Gastrocnemius medialis (tissue), 4 donors: ENCODE results near the gene NDC1. TPM values are rescaled to one million over a fixed set of nuclear protein-coding genes. Genes with fewer than 3 reads are reported as not detected.

Source experiments
- ATAC-seq, 2 donors: fragments of 150-250 bp; one replicate each; pipeline ENCODE4 v1.9.1; 2016
- DNase-seq, 2 donors: peaks; one replicate each; pipeline ENCODE4 v3.0.0-alpha.2; 2019
- H3K27ac ChIP-seq, 4 donors: fragments of 200-600 bp; sonication (generic); 1 replicate in 1 of 4; 2 replicates in 3 of 4; pipeline ENCODE4 v1.5.1; 2016 to 2018; ENCODE audit warnings: mild to moderate bottlenecking in 2 of 4, moderate library complexity in 1 of 4
- H3K27me3 ChIP-seq, 3 donors: fragments of 200-600 bp; sonication (generic) in 2 of 3; 1 replicate in 1 of 3; 2 replicates in 2 of 3; pipeline versions ENCODE4 v1.5.1 to v1.6.0; 2016 to 2019; ENCODE audit warnings: mild to moderate bottlenecking in 1 of 3, moderate library complexity in 1 of 3
- H3K36me3 ChIP-seq, 2 donors: fragments of 200-600 bp; sonication (generic) in 1 of 2; one replicate each; pipeline ENCODE4 v1.5.1; 2017 to 2018
- H3K4me1 ChIP-seq, 2 donors: fragments of 200-600 bp; sonication (generic) in 1 of 2; one replicate each; pipeline ENCODE4 v1.5.1; 2016 to 2017; ENCODE audit warnings: mild to moderate bottlenecking in 2 of 2
- H3K4me3 ChIP-seq, 4 donors: fragments of 200-600 bp; sonication (generic) in 3 of 4; 1 replicate in 1 of 4; 2 replicates in 3 of 4; pipeline ENCODE4 v1.5.1; 2016 to 2019; ENCODE audit warnings: mild to moderate bottlenecking in 2 of 4
- H3K9me3 ChIP-seq, 3 donors: fragments of 200-600 bp; sonication (generic) in 2 of 3; 1 replicate in 1 of 3; 2 replicates in 2 of 3; pipeline ENCODE4 v1.5.1; 2016 to 2019
- POLR2A ChIP-seq, 2 donors: fragments of 450-650 bp; IDR thresholded peaks; one replicate each; pipeline ENCODE4 v1.6.1; 2017; ENCODE audit warnings: antibody characterized with exemption in 2 of 2, mild to moderate bottlenecking in 2 of 2, moderate library complexity in 2 of 2
- in situ Hi-C, 4 donors: fragments of 200-750 bp; cut with MboI; loops; one replicate each; pipeline versions ENCODE4 v1.15.0 to v1.8.0; 2017; ENCODE audit warnings: low sequenced_read_pairs in 4 of 4
- intact Hi-C: fragments of 100-400 bp; cut with DNase I; formaldehyde crosslinking; loops from one replicate; pipeline ENCODE4 v1.15.1; 2023; ENCODE audit warnings: low total_unique reads
- total RNA-seq, 4 donors: library from RNA; depleted of rRNA; stranded (reverse); fragments of >200 nt; gene quantifications; one replicate each; pipeline versions ENCODE4 v1.1.0 to v1.2.3, GENCODE V29; 2016
- TF ChIP-seq, protein P1 (sequence below), 5 experiments: fragments of 450-650 bp in 3 of 5; fragments of 200-600 bp in 2 of 5; sonication (generic) in 2 of 5; IDR thresholded peaks in 4 of 5; conservative IDR thresholded peaks in 1 of 5; 1 replicate in 4 of 5; 2 replicates in 1 of 5; pipeline ENCODE4 v1.5.1; 2016 to 2019; ENCODE audit warnings: antibody characterized with exemption in 5 of 5, mild to moderate bottlenecking in 3 of 5, moderate library complexity in 3 of 5

NDC1 gene
- total RNA-seq, 4 donors from 2014 or later: 7.6 to 27.0 (median 9.5) TPM

- ATAC-seq (no peak), DNase-seq (no peak)
- Histone ChIP-seq H3K27ac (no peak overlapping the region), H3K4me3 (no peak overlapping the region), H3K36me3 (no peaks in the 10 kb centered on the region), H3K4me1 (no peaks in the 10 kb centered on the region), H3K9me3 (no peaks in the 10 kb centered on the region), H3K27me3 (no peaks in the 10 kb centered on the region)
- in situ Hi-C loops (no loop called here), intact Hi-C loops (no loop called here)
- TF ChIP-seq, protein P1, sequence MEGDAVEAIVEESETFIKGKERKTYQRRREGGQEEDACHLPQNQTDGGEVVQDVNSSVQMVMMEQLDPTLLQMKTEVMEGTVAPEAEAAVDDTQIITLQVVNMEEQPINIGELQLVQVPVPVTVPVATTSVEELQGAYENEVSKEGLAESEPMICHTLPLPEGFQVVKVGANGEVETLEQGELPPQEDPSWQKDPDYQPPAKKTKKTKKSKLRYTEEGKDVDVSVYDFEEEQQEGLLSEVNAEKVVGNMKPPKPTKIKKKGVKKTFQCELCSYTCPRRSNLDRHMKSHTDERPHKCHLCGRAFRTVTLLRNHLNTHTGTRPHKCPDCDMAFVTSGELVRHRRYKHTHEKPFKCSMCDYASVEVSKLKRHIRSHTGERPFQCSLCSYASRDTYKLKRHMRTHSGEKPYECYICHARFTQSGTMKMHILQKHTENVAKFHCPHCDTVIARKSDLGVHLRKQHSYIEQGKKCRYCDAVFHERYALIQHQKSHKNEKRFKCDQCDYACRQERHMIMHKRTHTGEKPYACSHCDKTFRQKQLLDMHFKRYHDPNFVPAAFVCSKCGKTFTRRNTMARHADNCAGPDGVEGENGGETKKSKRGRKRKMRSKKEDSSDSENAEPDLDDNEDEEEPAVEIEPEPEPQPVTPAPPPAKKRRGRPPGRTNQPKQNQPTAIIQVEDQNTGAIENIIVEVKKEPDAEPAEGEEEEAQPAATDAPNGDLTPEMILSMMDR (IDR thresholded peaks at IDR 0.05 in 4 of 5, conservative IDR thresholded peaks at IDR 0.05 in 1 of 5): no peak
- no peak for TF ChIP-seq POLR2A (IDR thresholded peaks at IDR 0.05)
Observed at GRCh38 chr1:53717025-53717804, 120.9 kb downstream of the NDC1 start.

DNA sequence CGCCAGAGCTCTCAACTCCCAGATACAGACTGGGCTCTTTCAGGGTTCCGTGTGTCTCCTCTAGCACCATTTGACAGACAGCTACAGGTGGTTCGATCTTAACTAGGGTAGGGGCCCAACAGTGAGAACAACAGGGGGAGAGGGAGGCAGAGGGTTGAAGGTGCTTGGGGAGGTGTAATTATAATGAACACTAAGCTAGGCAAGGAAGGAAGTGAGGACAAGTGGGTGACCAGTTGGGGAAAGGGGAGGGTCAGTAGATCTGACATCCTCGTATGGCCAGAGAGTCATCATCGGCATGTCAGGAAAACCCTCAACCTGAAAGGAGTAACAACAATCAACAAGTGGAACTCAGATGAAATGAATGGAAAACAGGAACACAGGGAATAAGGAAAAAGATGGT is 121.9 kb downstream of the NDC1 start:
- Histone ChIP-seq H3K27me3 (no peaks in the 10 kb centered on the region), H3K36me3 (no peaks in the 10 kb centered on the region), H3K9me3 (no peaks in the 10 kb centered on the region), H3K27ac (no peak overlapping the region), H3K4me1 (no peaks in the 10 kb centered on the region), H3K4me3 (no peak overlapping the region)
- ATAC-seq (no peak), DNase-seq (no peak)
- TF ChIP-seq, protein P1 (IDR thresholded peaks at IDR 0.05 in 4 of 5, conservative IDR thresholded peaks at IDR 0.05 in 1 of 5): no peak
- TF ChIP-seq POLR2A (IDR thresholded peaks at IDR 0.05): no peak
- intact Hi-C loops (no loop called here), in situ Hi-C loops (no loop called here)

DNA sequence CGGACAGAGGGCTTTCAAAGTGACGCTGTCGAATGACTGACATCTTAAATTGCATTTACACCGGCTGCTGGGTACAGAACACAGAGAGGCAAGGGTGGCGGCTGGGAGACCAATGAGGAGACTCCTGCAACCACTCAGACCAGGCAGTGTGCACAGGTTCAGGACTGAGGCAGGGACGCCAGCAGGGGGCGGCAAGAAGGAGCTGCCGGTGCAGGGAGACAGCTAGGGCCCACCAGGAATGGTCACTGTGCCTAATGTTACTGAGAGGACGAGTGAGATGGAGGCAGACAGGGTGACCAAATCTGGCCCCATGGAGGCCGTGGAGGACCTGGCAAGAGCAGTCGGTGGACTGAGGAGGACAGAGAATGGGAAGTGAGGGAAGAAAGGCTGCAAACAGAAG is 122.6 kb downstream of the NDC1 start:
- in situ Hi-C loops (no loop called here), intact Hi-C loops (no loop called here)
- DNase-seq: no peak
- Histone ChIP-seq H3K4me1 (no peaks in the 10 kb centered on the region), H3K27ac (no peak overlapping the region), H3K4me3 (no peak overlapping the region), H3K36me3 (no peaks in the 10 kb centered on the region), H3K9me3 (no peaks in the 10 kb centered on the region), H3K27me3 (no peaks in the 10 kb centered on the region)
- no peak for TF ChIP-seq POLR2A (IDR thresholded peaks at IDR 0.05)
- TF ChIP-seq, protein P1 (IDR thresholded peaks at IDR 0.05 in 4 of 5, conservative IDR thresholded peaks at IDR 0.05 in 1 of 5): no peak
- ATAC-seq: no peak

Other genes starting within 250 kb of the NDC1 start
- not detected for gene GLIS1, start 99.1 kb downstream of the NDC1 start, total RNA-seq
- gene YIPF1, start 51.5 kb upstream of the NDC1 start, total RNA-seq: 10 to 100 TPM; 18.8 to 34.8 (median 27.2) TPM
- gene DIO1, start 55.9 kb upstream of the NDC1 start, total RNA-seq: not detected
- 1 to 10 TPM; 2.4 to 9.1 (median 2.9) TPM for gene IFT25, start 107.4 kb upstream of the NDC1 start, total RNA-seq
- gene LRRC42, start 108.1 kb upstream of the NDC1 start, total RNA-seq: 10 to 100 TPM; 11.4 to 17.8 (median 14.6) TPM
- not detected for gene LDLRAD1, start 179.9 kb upstream of the NDC1 start, total RNA-seq
- gene TMEM59, start 214.9 kb upstream of the NDC1 start, total RNA-seq: 100 to 1,000 TPM; 156 to 248 (median 224) TPM
- gene TCEANC2, start 215.3 kb upstream of the NDC1 start, total RNA-seq: 1 to 10 TPM; 2.6 to 9.5 (median 7.0) TPM